D721Med (cell line): Measurements from ENCODE around the gene GCGR.

Experiments
- DNase-seq: peaks from one replicate; pipeline ENCODE4 v3.0.0; 2011; ENCODE audit warnings: low spot score; ENCODE audit not compliant: insufficient read length
- FAIRE-seq: peaks from 2 replicates; lab custom pipeline; 2011; peaks lifted over from hg19 to GRCh38; lab: Jason Lieb, UNC
- CTCF ChIP-seq: IDR thresholded peaks from 2 replicates; pipeline ENCODE4 v1.5.1; 2012; ENCODE audit warnings: mild to moderate bottlenecking, control low read depth; ENCODE audit not compliant: insufficient read depth; ENCODE audit errors: missing control alignments

GCGR gene

GRCh38 chr17:81858170-81858966 is 54.4 kb downstream of the GCGR start:
- no peak for FAIRE-seq
- DNase-seq, result no peak
- TF ChIP-seq CTCF, result no peak

- DNase-seq, result no peak
- FAIRE-seq, result no peak
- no peak for TF ChIP-seq CTCF
These were observed 55.3 kb downstream of the GCGR start for GRCh38 chr17:81858967-81859905.

- DNase-seq (peak; percentile 89), FAIRE-seq (no peak)
- TF ChIP-seq CTCF, result no peak
These were observed 56.2 kb downstream of the GCGR start, which contains the start of gene P4HB for GRCh38 chr17:81859906-81860755. Gene P4HB (minus strand): TSS chr17:81860535. CDS start chr17:81860471, 64 bp downstream.

GRCh38 chr17:81860756-81861568 is 57.0 kb downstream of the GCGR start:
- no peak for TF ChIP-seq CTCF
- FAIRE-seq, result no peak
- DNase-seq, result peak; percentile 85

- DNase-seq (no peak), FAIRE-seq (no peak)
- TF ChIP-seq CTCF, result no peak
These were observed 59.2 kb downstream of the GCGR start for GRCh38 chr17:81863123-81863675.
